IMR-90 (cell line): ENCODE data around the gene TRHDE. TPM values are rescaled to one million over a fixed set of nuclear protein-coding genes. Genes with fewer than 3 reads are reported as not detected.

Source experiments
- ATAC-seq: fragments of 200-7000 bp; cut with Tn5 transposase; 2 replicates; pipeline ENCODE4 v1.9.1; 2020; ENCODE audit warnings: low read depth, mild to moderate bottlenecking, moderate library complexity
- BruUV-seq: library from RNA; stranded (reverse); fragments of 400-500 nt; replicated peaks from 2 replicates; lab custom pipeline; 2021; lab: Mats Ljungman, UMichigan
- CTCF ChIA-PET: fragments of 300-600 bp; formaldehyde crosslinking; extraction: SDS; loops from one replicate; lab custom pipeline; 2021; ENCODE audit warnings: antibody characterized with exemption; lab: Yijun Ruan, JAX
- POLR2A ChIA-PET: fragments of 300-600 bp; sonication (Branson Sonifier 250); formaldehyde crosslinking; loops from one replicate; lab custom pipeline; 2022; ENCODE audit warnings: antibody characterized with exemption; ENCODE audit not compliant: unreplicated experiment; lab: Charles Lee
- DNase-seq: peaks from one replicate; pipeline ENCODE4 v3.0.0; 2013
- H2AFZ ChIP-seq: replicated peaks from 2 replicates; pipeline ENCODE3; 2013; ENCODE audit warnings: low read length, mild to moderate bottlenecking; ENCODE audit not compliant: poor library complexity
- H2AK5ac ChIP-seq: 2 replicates; pipeline ENCODE4 v1.6.1; 2013; ENCODE audit warnings: low read depth, low read length, inconsistent platforms
- H2AK9ac ChIP-seq: replicated peaks from 2 replicates; pipeline ENCODE3; 2013; ENCODE audit warnings: mild to moderate bottlenecking, low read depth, low read length, moderate library complexity; ENCODE audit not compliant: poor library complexity
- H2BK120ac ChIP-seq: 2 replicates; pipeline ENCODE4 v1.6.1; 2013; ENCODE audit warnings: low read depth, low read length, inconsistent platforms
- H2BK15ac ChIP-seq: 3 replicates; pipeline ENCODE4 v1.6.1; 2013; ENCODE audit warnings: low read depth, low read length, inconsistent platforms
- H2BK20ac ChIP-seq: 2 replicates; pipeline ENCODE4 v1.6.1; 2013; ENCODE audit warnings: low read depth, mild to moderate bottlenecking, inconsistent platforms, low read length, moderate library complexity
- H2BK5ac ChIP-seq: 2 replicates; pipeline ENCODE4 v1.6.1; 2013; ENCODE audit warnings: mild to moderate bottlenecking, low read depth, low read length, inconsistent platforms; ENCODE audit not compliant: poor library complexity, severe bottlenecking
- H3K14ac ChIP-seq: replicated peaks from 2 replicates; pipeline ENCODE4 v1.6.1; 2013; ENCODE audit warnings: low read depth, low read length, inconsistent platforms
- H3K18ac ChIP-seq: 2 replicates; pipeline ENCODE4 v1.6.1; 2013; ENCODE audit warnings: low read depth, low read length, control low read depth
- H3K23ac ChIP-seq: 2 replicates; pipeline ENCODE4 v1.6.1; 2013; ENCODE audit warnings: low read depth, low read length, inconsistent platforms
- H3K27ac ChIP-seq: 2 replicates; pipeline ENCODE4 v1.5.1; 2013; ENCODE audit warnings: mild to moderate bottlenecking, control low read depth, low read length; ENCODE audit not compliant: insufficient read depth
- H3K27me3 ChIP-seq: 2 replicates; pipeline ENCODE4 v1.6.1; 2013; ENCODE audit warnings: low read length; ENCODE audit not compliant: control insufficient read depth, insufficient read depth
- H3K36me3 ChIP-seq: 2 replicates; pipeline ENCODE4 v1.6.1; 2013; ENCODE audit warnings: low read length, mixed read lengths; ENCODE audit not compliant: control insufficient read depth, insufficient read depth
- H3K4ac ChIP-seq: 2 replicates; pipeline ENCODE4 v1.6.1; 2013; ENCODE audit warnings: low read depth, low read length, inconsistent platforms
- H3K4me1 ChIP-seq: 2 replicates; pipeline ENCODE4 v1.6.1; 2013; ENCODE audit warnings: low read length, mixed read lengths; ENCODE audit not compliant: control insufficient read depth, insufficient read depth
- H3K4me2 ChIP-seq: 2 replicates; pipeline ENCODE4 v1.6.1; 2013; ENCODE audit warnings: low read depth, mild to moderate bottlenecking, control low read depth, low read length, moderate library complexity
- H3K4me3 ChIP-seq: 2 replicates; pipeline ENCODE4 v1.5.1; 2013; ENCODE audit warnings: low read depth, mild to moderate bottlenecking, control low read depth, low read length, moderate library complexity; ENCODE audit not compliant: insufficient read depth
- H3K56ac ChIP-seq: 2 replicates; pipeline ENCODE4 v1.6.1; 2013; ENCODE audit warnings: low read length, inconsistent platforms; ENCODE audit not compliant: insufficient read depth; ENCODE audit errors: extremely low read depth
- H3K79me1 ChIP-seq, 2 experiments: 2 replicates each; pipeline ENCODE4 v1.6.1; 2013; ENCODE audit warnings: low read length in 2 of 2, inconsistent platforms in 1 of 2, low read depth in 1 of 2
- H3K9ac ChIP-seq: 2 replicates; pipeline ENCODE4 v1.6.1; 2013; ENCODE audit warnings: low read depth, low read length, control low read depth
- H3K9me1 ChIP-seq: 2 replicates; pipeline ENCODE4 v1.6.1; 2013; ENCODE audit warnings: low read length, inconsistent platforms; ENCODE audit not compliant: insufficient read depth
- H3K9me3 ChIP-seq: 2 replicates; pipeline ENCODE4 v1.6.1; 2013; ENCODE audit warnings: low read length; ENCODE audit not compliant: control insufficient read depth, insufficient read depth
- H4K20me1 ChIP-seq: 2 replicates; pipeline ENCODE4 v1.6.1; 2013; ENCODE audit warnings: low read length, inconsistent platforms; ENCODE audit not compliant: insufficient read depth
- H4K5ac ChIP-seq: 2 replicates; pipeline ENCODE4 v1.6.1; 2013; ENCODE audit warnings: mild to moderate bottlenecking, low read depth, low read length, control low read depth
- H4K8ac ChIP-seq, 2 experiments: 2 replicates each; pipeline ENCODE4 v1.6.1; 2013; ENCODE audit warnings: low read depth in 2 of 2, low read length in 2 of 2, control low read depth in 1 of 2, inconsistent platforms in 1 of 2
- H4K91ac ChIP-seq: 2 replicates; pipeline ENCODE4 v1.6.1; 2013; ENCODE audit warnings: low read depth, low read length, inconsistent platforms; ENCODE audit not compliant: insufficient read depth
- BHLHE40 ChIP-seq: fragments of 150-350 bp; IDR thresholded peaks from 2 replicates; pipeline ENCODE4 v1.6.1; 2016; ENCODE audit warnings: mild to moderate bottlenecking, low read depth, low read length
- CEBPB ChIP-seq: IDR thresholded peaks from 2 replicates; pipeline ENCODE4 v1.6.1; 2012; ENCODE audit warnings: low read depth, low read length, improper control_type of control experiment
- CHD1 ChIP-seq: IDR thresholded peaks from 2 replicates; pipeline ENCODE4 v1.6.1; 2012; ENCODE audit warnings: low read depth, low read length, improper control_type of control experiment
- CTCF ChIP-seq: conservative IDR thresholded peaks from 2 replicates; pipeline ENCODE4 v1.5.1; 2012; ENCODE audit warnings: mild to moderate bottlenecking, low read depth, low read length, improper control_type of control experiment
- FOS ChIP-seq: fragments of 150-350 bp; IDR thresholded peaks from 2 replicates; pipeline ENCODE4 v1.6.1; 2016; ENCODE audit warnings: low read depth, low read length
- MAFK ChIP-seq: IDR thresholded peaks from 2 replicates; pipeline ENCODE4 v1.6.1; 2012; ENCODE audit warnings: low read depth, low read length, improper control_type of control experiment
- MAZ ChIP-seq: IDR thresholded peaks from 2 replicates; pipeline ENCODE4 v1.6.1; 2012; ENCODE audit warnings: low read depth, mild to moderate bottlenecking, low read length, improper control_type of control experiment, moderate library complexity, borderline replicate concordance
- MXI1 ChIP-seq: IDR thresholded peaks from 2 replicates; pipeline ENCODE4 v1.6.1; 2012; ENCODE audit warnings: low read depth, mild to moderate bottlenecking, low read length, moderate library complexity, borderline replicate concordance
- NFE2L2 ChIP-seq: fragments of 150-350 bp; IDR thresholded peaks from 2 replicates; pipeline ENCODE4 v1.6.1; 2016; ENCODE audit warnings: low read depth, mild to moderate bottlenecking, low read length
- POLR2A ChIP-seq: IDR thresholded peaks from 2 replicates; pipeline ENCODE4 v1.6.1; 2012; ENCODE audit warnings: mild to moderate bottlenecking, low read depth, low read length
- RAD21 ChIP-seq: IDR thresholded peaks from 2 replicates; pipeline ENCODE4 v1.6.1; 2012; ENCODE audit warnings: low read length, improper control_type of control experiment
- RCOR1 ChIP-seq: IDR thresholded peaks from 2 replicates; pipeline ENCODE4 v1.6.1; 2012; ENCODE audit warnings: mild to moderate bottlenecking, low read length, improper control_type of control experiment; ENCODE audit not compliant: insufficient replicate concordance
- RFX5 ChIP-seq: IDR thresholded peaks from 2 replicates; pipeline ENCODE4 v1.8.0; 2012; ENCODE audit warnings: low read depth, mild to moderate bottlenecking, low read length, moderate library complexity
- SMC3 ChIP-seq: fragments of 150-350 bp; IDR thresholded peaks from 2 replicates; pipeline ENCODE4 v1.6.1; 2016; ENCODE audit warnings: low read depth, mild to moderate bottlenecking, antibody characterized with exemption, low read length, moderate library complexity
- WGBS, 2 experiments: methylation state at CpG; one replicate each; pipeline versions ENCODE4 v1.1.5 to v1.1.7; 2013; ENCODE audit warnings: missing lambda C conversion rate in 2 of 2; ENCODE audit not compliant: insufficient read length in 1 of 2; ENCODE audit errors: extremely low coverage in 2 of 2; 5-methylcytosine and 5-hydroxymethylcytosine counted together
- dilution Hi-C: fragments of 300-500 bp; cut with HindIII; formaldehyde crosslinking; loops from one replicate; pipeline ENCODE4 v1.14.3; 2018; ENCODE audit warnings: low sequenced_read_pairs; ENCODE audit not compliant: unreplicated experiment
- in situ Hi-C: fragments of 300-500 bp; cut with MboI; formaldehyde crosslinking; loops from 3 replicates; pipeline ENCODE4 v1.14.3; 2019; ENCODE audit warnings: low sequenced_read_pairs, inconsistent platforms, mixed read lengths
- intact Hi-C: fragments of 100-400 bp; cut with micrococcal nuclease; formaldehyde crosslinking; loops from 2 replicates; pipeline ENCODE4 v1.10.0; 2022
- polyA plus RNA-seq, 3 experiments: library from polyadenylated mRNA; depleted of rRNA; stranded (reverse); fragments of >200 nt; gene quantifications; 2 replicates each; pipeline ENCODE4 v1.2.3, GENCODE V29; 2012; ENCODE audit warnings: low replicate concordance in 1 of 3
- total RNA-seq: library from RNA; depleted of rRNA; stranded (reverse); fragments of >200 nt; gene quantifications from 2 replicates; pipeline ENCODE4 v1.2.3, GENCODE V29; 2012
- TF ChIP-seq, protein P1 (sequence below): fragments of 150-350 bp; IDR thresholded peaks from 2 replicates; pipeline ENCODE4 v1.6.1; 2017; ENCODE audit warnings: mild to moderate bottlenecking, antibody characterized with exemption, low read length, low read depth
- TF ChIP-seq, protein P2 (sequence below): fragments of 150-350 bp; IDR thresholded peaks from 2 replicates; pipeline ENCODE4 v1.6.1; 2016; ENCODE audit warnings: low read depth, mild to moderate bottlenecking, low read length, moderate library complexity, borderline replicate concordance

Gene TRHDE
- total and polyA plus RNA-seq, 2 of the 4 experiments (the other 2 are of a cell fraction), result 33.7 to 65.1 TPM

DNA sequence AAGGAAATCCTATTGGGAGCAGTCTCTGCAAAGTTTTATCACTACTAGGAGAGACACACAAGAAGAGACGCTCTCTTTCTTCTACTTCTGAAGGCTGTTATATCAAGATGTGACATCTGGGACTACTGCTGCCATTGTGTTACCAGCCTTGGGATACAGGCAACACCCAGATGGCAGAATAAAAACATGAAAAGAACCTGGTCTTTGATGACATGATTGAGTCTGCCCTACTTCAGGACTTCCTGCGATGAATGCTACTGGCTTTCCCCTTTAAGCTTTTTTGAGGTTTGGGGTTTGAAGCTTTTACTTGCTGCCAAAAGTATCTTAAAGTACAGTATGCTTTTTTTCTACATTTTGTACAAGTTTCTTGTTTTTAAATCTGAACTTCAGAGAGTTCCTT is 29.2 kb upstream of the TRHDE start:
- no peaks in the 10 kb centered on the region for H4K20me1 ChIP-seq
- no peaks in the 10 kb centered on the region for H3K9me3 ChIP-seq
- H3K27me3 ChIP-seq, result no peaks in the 10 kb centered on the region
- no TSS peak for BruUV-seq
- H3K14ac ChIP-seq, result no peak overlapping the region
- H3K27ac ChIP-seq, result no peak overlapping the region
- no peaks in the 10 kb centered on the region for H3K79me1 ChIP-seq
- H4K8ac ChIP-seq, result no peak overlapping the region
- ATAC-seq, result no peak
- H2AK5ac ChIP-seq, result no peak overlapping the region
- H3K9ac ChIP-seq, result no peak overlapping the region
- ChIA-PET POLR2A (no interaction called here), CTCF (no interaction called here)
- in situ Hi-C loops (no loop called here), dilution Hi-C loops (no loop called here), intact Hi-C loops (no loop called here)
- no peak overlapping the region for H3K23ac ChIP-seq
- H2BK20ac ChIP-seq, result no peak overlapping the region
- no peaks in the 10 kb centered on the region for H3K9me1 ChIP-seq
- no peak overlapping the region for H2AFZ ChIP-seq
- no peak overlapping the region for H3K4ac ChIP-seq
- no peak overlapping the region for H4K91ac ChIP-seq
- H2BK120ac ChIP-seq, result no peak overlapping the region
- no peak overlapping the region for H3K18ac ChIP-seq
- no peak overlapping the region for H2BK5ac ChIP-seq
- H3K4me3 ChIP-seq, result no peak overlapping the region
- WGBS, 2 experiments, result no CpG with 5 or more reads among the region's 2 CpGs
- no peaks in the 10 kb centered on the region for H3K4me1 ChIP-seq
- DNase-seq, result no peak
- no peak for TF ChIP-seq CEBPB
- no peak for TF ChIP-seq NFE2L2
- TF ChIP-seq RAD21, result no peak
- TF ChIP-seq, protein P1, sequence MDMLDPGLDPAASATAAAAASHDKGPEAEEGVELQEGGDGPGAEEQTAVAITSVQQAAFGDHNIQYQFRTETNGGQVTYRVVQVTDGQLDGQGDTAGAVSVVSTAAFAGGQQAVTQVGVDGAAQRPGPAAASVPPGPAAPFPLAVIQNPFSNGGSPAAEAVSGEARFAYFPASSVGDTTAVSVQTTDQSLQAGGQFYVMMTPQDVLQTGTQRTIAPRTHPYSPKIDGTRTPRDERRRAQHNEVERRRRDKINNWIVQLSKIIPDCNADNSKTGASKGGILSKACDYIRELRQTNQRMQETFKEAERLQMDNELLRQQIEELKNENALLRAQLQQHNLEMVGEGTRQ, result no peak
- TF ChIP-seq, protein P2, sequence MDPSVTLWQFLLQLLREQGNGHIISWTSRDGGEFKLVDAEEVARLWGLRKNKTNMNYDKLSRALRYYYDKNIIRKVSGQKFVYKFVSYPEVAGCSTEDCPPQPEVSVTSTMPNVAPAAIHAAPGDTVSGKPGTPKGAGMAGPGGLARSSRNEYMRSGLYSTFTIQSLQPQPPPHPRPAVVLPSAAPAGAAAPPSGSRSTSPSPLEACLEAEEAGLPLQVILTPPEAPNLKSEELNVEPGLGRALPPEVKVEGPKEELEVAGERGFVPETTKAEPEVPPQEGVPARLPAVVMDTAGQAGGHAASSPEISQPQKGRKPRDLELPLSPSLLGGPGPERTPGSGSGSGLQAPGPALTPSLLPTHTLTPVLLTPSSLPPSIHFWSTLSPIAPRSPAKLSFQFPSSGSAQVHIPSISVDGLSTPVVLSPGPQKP, result no peak
- no peak for TF ChIP-seq MAFK
- TF ChIP-seq CHD1, result no peak
- TF ChIP-seq MAZ, result no peak
- TF ChIP-seq MXI1, result no peak
- no peak for TF ChIP-seq CTCF
- TF ChIP-seq RFX5, result no peak
- TF ChIP-seq RCOR1, result no peak
- TF ChIP-seq FOS, result no peak
- no peak for TF ChIP-seq SMC3
- TF ChIP-seq POLR2A, result no peak
- TF ChIP-seq BHLHE40, result no peak
- H4K5ac ChIP-seq, result no peak overlapping the region
- H2AK9ac ChIP-seq, result no peak overlapping the region
- H2BK15ac ChIP-seq, result no peak overlapping the region
- no peak overlapping the region for H3K56ac ChIP-seq
- no peak overlapping the region for H3K4me2 ChIP-seq
- H3K36me3 ChIP-seq, result no peaks in the 10 kb centered on the region
